Heart left ventricle (tissue), 16 donors: ENCODE results near the gene VCL. TPM values are rescaled to one million over a fixed set of nuclear protein-coding genes. Genes with fewer than 3 reads are reported as not detected.
"Not testable (repeated sequence)": the region's sequence is repeated elsewhere in the genome, so short reads cannot be mapped to it uniquely, and the experiment has no call there.

ENCODE experiments used
- ATAC-seq, 4 donors: fragments of 200-7000 bp; cut with Tn5 transposase; one replicate each; pipeline ENCODE4 v1.9.1; 2020 to 2022; ENCODE audit warnings: moderate library complexity in 4 of 4, mild to moderate bottlenecking in 3 of 4, moderate number of reproducible peaks in 1 of 4
- DNase-seq, 5 donors: peaks; one replicate each; pipeline ENCODE4 v3.0.0-alpha.2; 2020
- H3K27ac ChIP-seq, 12 donors: fragments of 200-600 bp; sonication (generic) in 4 of 12; one replicate each; pipeline versions ENCODE4 v1.5.0 to v1.8.0; 2016 to 2022; ENCODE audit warnings: mild to moderate bottlenecking in 2 of 12
- H3K27me3 ChIP-seq, 9 donors: fragments of 200-600 bp; sonication (generic) in 2 of 9; one replicate each; pipeline versions ENCODE4 v1.5.1 to v1.8.0; 2016 to 2022; ENCODE audit warnings: mild to moderate bottlenecking in 3 of 9
- H3K36me3 ChIP-seq, 9 donors: fragments of 200-600 bp; sonication (generic) in 2 of 9; one replicate each; pipeline versions ENCODE4 v1.5.0 to v1.8.0; 2018 to 2022; ENCODE audit warnings: mild to moderate bottlenecking in 2 of 9
- H3K4me1 ChIP-seq, 12 donors: fragments of 200-600 bp; sonication (generic) in 4 of 12; one replicate each; pipeline versions ENCODE4 v1.5.0 to v1.8.0; 2016 to 2022; ENCODE audit warnings: mild to moderate bottlenecking in 3 of 12
- H3K4me3 ChIP-seq, 12 donors: fragments of 200-600 bp; sonication (generic) in 4 of 12; one replicate each; pipeline versions ENCODE4 v1.5.0 to v1.8.0; 2017 to 2022; ENCODE audit warnings: mild to moderate bottlenecking in 9 of 12, moderate library complexity in 4 of 12
- H3K9me3 ChIP-seq, 12 donors: fragments of 200-600 bp; sonication (generic) in 4 of 12; one replicate each; pipeline versions ENCODE4 v1.5.0 to v1.8.0; 2016 to 2022; ENCODE audit warnings: mild to moderate bottlenecking in 1 of 12
- POLR2A ChIP-seq, 2 donors: fragments of 450-650 bp; IDR thresholded peaks; one replicate each; pipeline ENCODE4 v1.6.1; 2017; ENCODE audit warnings: antibody characterized with exemption in 2 of 2, mild to moderate bottlenecking in 2 of 2, moderate library complexity in 2 of 2
- WGBS, 4 donors: extraction: QIAGEN DNeasy Blood & Tissue Kit in 2 of 4; methylation state at CpG; one replicate each; pipeline versions ENCODE4 v1.1.5 to v1.1.7; 2013 to 2018; 5-methylcytosine and 5-hydroxymethylcytosine counted together
- intact Hi-C, 10 donors: fragments of 100-400 bp; cut with DNase I; formaldehyde crosslinking; loops; one replicate each; pipeline versions ENCODE4 v1.11.1 to v1.14.2; 2022
- polyA plus RNA-seq, 2 donors: library from polyadenylated mRNA; stranded (reverse); fragments of 200-250 nt; gene quantifications; one replicate each; pipeline ENCODE4 v1.2.3, GENCODE V29; 2013
- total RNA-seq, 9 donors: library from RNA; depleted of rRNA in 2 of 9; stranded (reverse); fragments of >200 nt in 2 of 9; fragmentation: NEBNext Ultra II Directional in 3 of 9; extraction: Animal tissue kit (Norgen Biotek cat#: 25700) in 3 of 9; gene quantifications; one replicate each; pipeline versions ENCODE4 v1.1.0 to v1.2.4, GENCODE V29; 2016 to 2023
- TF ChIP-seq, protein P1 (sequence below), 12 donors: fragments of 200-600 bp; sonication (generic) in 4 of 12; IDR thresholded peaks; one replicate each; pipeline versions ENCODE4 v1.5.0 to v1.8.0; 2018 to 2022; ENCODE audit warnings: antibody characterized with exemption in 12 of 12, mild to moderate bottlenecking in 5 of 12
- donor health status: ischemic (EF 13 %, LVEDD 7.1; RV severe dilation, severe dysfunction).
- donor health status: healthy with polysubstance abuse.
- donor health status: DM: no; HTN: yes; CAD: no.
- donor health status: DM: no; HTN: no; CAD: no.
- donor health status: ischemic (EF 25% LVEDD 6.9; RV normal size, moderate dysfunction).
- donor health status: ischemic (EF 25% LVEDD 5.7; RV mildly dilated, moderate dysfunction).
- donor health status: healthy.
- donor health status: DM: yes; HTN: yes; CAD: no.
- donor health status: ischemic (EF 35%, LVEDD 5.7; RV mildly dilated, moderate dysfunction).
- donor health status: nonischemic (EF 11% LVEDD 7.7; RV severe dilation, severe dysfunction).
- donor health status: DM: yes; HTN: yes; CAD: no.
- donor health status: PGD.
- donor health status: ischemic (EF 29% LVEDD 5.4; RV normal size, mild dysfunction).
- donor health status: nonischemic (EF 23%, LVEDD 6.1; RV moderate dilation, normal function).

The VCL gene
- total and polyA plus RNA-seq, 11 donors = 84.5 to 543 (median 273) TPM

DNA sequence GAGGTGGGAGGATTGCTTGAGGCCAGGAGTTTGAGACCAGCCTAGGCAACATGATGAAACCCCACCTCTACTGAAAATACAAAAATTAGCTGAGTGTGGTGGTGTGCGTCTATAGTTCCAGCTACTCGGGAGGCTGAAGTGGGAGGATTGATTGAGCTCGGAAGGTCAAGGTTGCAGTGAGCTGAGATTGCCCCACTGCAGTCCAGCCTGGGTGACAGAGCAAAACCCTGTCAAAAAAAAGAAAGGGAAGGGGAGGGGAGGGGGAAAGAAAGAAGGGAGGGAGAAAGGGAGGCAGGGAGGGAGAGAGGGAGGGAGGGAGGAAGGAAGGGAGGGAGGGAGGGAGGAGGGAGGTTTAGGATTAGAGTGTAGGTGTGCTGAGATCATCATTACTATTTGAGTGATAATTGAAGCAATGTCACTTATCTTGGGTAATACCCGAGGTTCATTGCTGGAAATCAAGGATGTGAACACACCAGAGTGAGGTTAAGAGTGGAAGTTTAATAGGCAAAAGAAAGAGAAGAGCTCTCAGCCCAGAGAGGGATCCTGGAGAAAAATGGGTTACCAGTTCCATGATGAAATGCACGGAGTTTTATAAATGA is 27.6 kb downstream of the VCL start:
- DNase-seq (no peak), ATAC-seq (no peak)
- H3K27me3 ChIP-seq = no peaks in the 10 kb centered on the region
- peak overlapping the region in 2 of 12 donors; percentile 2 to 56 for H3K27ac ChIP-seq
- intact Hi-C loops = no loop called here
- TF ChIP-seq POLR2A (IDR thresholded peaks at IDR 0.05) = no peak
- TF ChIP-seq, protein P1, sequence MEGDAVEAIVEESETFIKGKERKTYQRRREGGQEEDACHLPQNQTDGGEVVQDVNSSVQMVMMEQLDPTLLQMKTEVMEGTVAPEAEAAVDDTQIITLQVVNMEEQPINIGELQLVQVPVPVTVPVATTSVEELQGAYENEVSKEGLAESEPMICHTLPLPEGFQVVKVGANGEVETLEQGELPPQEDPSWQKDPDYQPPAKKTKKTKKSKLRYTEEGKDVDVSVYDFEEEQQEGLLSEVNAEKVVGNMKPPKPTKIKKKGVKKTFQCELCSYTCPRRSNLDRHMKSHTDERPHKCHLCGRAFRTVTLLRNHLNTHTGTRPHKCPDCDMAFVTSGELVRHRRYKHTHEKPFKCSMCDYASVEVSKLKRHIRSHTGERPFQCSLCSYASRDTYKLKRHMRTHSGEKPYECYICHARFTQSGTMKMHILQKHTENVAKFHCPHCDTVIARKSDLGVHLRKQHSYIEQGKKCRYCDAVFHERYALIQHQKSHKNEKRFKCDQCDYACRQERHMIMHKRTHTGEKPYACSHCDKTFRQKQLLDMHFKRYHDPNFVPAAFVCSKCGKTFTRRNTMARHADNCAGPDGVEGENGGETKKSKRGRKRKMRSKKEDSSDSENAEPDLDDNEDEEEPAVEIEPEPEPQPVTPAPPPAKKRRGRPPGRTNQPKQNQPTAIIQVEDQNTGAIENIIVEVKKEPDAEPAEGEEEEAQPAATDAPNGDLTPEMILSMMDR (IDR thresholded peaks at IDR 0.05) = no peak
- H3K36me3 ChIP-seq = peaks cover 0 to 10% (median 3%) of the 10 kb centered on the region in 9 donors
- WGBS, 4 donors = 65 to 68% (median 66%) methylated on average over 5 of the region's 5 CpGs
- peaks cover 6 to 92% (median 58%) of the 10 kb centered on the region in 12 donors for H3K4me1 ChIP-seq
- H3K4me3 ChIP-seq = no peak overlapping the region
- H3K9me3 ChIP-seq = no peaks in the 10 kb centered on the region

DNA sequence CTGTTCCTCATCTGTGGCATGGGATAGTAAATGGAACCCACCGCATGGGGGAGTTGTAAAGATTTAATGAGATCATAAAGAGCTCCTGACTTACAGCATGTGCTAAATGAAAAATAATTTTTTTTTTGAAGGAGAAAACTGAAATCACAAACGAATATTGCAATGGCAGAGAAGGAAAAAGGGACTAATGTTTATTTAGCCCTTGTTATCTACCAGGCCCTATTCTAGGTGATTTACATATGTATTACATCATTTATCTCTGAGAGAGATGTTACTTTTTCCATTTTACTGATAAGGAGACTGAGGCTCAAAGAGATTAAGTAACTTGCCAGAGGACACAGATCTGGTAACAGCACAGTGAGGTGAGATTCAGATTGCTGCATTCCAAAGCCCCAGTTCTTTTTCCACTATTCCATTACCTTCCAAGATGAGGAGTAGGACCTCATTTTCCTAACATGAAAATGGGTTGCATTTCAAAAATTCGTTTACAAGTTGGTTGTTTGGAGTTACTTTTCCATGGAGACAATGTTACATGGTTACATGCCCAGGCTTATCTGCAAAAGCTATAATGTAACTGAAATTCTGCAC is 28.6 kb downstream of the VCL start:
- H3K9me3 ChIP-seq = no peaks in the 10 kb centered on the region
- H3K4me3 ChIP-seq = no peak overlapping the region
- intact Hi-C loops = no loop called here
- WGBS, 4 donors = 31 to 43% (median 39%) methylated on average over 3 of the region's 3 CpGs
- H3K4me1 ChIP-seq = peaks cover 6 to 92% (median 57%) of the 10 kb centered on the region in 12 donors
- TF ChIP-seq, protein P1 (IDR thresholded peaks at IDR 0.05) = no peak
- TF ChIP-seq POLR2A (IDR thresholded peaks at IDR 0.05) = no peak
- no peaks in the 10 kb centered on the region for H3K27me3 ChIP-seq
- peaks cover 0 to 10% (median 3%) of the 10 kb centered on the region in 9 donors for H3K36me3 ChIP-seq
- H3K27ac ChIP-seq = peak overlapping the region in 4 of 12 donors; percentile 2 to 56 (median 30)
- ATAC-seq = peak in 2 of 4 donors; percentile 38 to 40
- DNase-seq = no peak

DNA sequence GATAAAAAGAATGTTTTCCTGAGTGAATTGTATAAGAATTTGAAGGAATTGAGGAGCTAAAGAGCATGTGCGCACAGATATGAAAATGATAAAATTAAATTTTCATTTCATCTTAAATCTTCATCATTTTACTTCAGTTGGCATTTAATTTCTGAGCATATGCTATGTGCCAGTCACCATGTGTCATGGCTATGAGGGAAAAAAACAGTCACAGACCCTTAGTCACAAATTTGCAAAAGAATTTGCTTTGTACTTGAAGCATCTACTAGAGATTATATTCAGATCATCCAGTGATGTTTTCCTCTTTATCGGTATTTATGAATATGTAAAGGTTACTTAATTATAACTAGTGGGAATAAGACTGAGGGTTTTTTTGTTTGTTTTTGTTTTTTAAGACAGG is 29.8 kb downstream of the VCL start:
- no peak for DNase-seq
- Histone ChIP-seq H3K4me1 (peaks cover 6 to 92% (median 56%) of the 10 kb centered on the region in 12 donors), H3K4me3 (no peak overlapping the region), H3K36me3 (peaks cover 0 to 8% (median 3%) of the 10 kb centered on the region in 9 donors), H3K27me3 (no peaks in the 10 kb centered on the region), H3K27ac (no peak overlapping the region), H3K9me3 (no peaks in the 10 kb centered on the region)
- intact Hi-C loops = no loop called here
- 92 to 97% (median 96%) methylated on average over 2 of the region's 2 CpGs for WGBS, 4 donors
- ATAC-seq = no peak
- TF ChIP-seq, protein P1 (IDR thresholded peaks at IDR 0.05) = no peak

DNA sequence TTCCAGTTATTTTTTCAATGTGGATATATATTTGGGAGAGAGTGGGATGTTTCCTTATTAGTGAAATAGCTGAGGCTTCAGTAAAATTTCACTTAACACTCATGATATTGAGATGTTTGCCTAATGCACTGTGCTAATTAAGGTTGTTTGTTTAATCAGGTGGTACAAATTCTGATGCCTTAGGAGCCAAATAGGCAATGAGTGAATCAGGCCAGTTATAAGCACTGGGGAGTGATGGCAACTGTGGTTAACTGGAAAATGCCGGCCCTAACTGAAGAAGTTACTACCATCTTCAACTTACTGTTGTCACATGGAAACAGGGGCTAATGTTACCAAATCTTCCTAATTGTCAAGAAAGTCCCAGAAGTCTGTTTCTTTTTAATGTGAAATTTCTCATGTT is 32.0 kb downstream of the VCL start:
- WGBS, 4 donors = 58 to 91% (median 82%) methylated on average over 1 of the region's 1 CpG
- DNase-seq = no peak
- H3K27me3 ChIP-seq = no peaks in the 10 kb centered on the region
- H3K4me3 ChIP-seq = no peak overlapping the region
- peak overlapping the region in 7 of 12 donors; percentile 4 to 74 (median 30) for H3K27ac ChIP-seq
- H3K36me3 ChIP-seq = peaks cover 0 to 6% (median 0%) of the 10 kb centered on the region in 9 donors
- no peak for TF ChIP-seq POLR2A (IDR thresholded peaks at IDR 0.05)
- ATAC-seq = peak in 1 of 4 donors; percentile 29
- intact Hi-C loops = no loop called here
- H3K9me3 ChIP-seq = no peaks in the 10 kb centered on the region
- H3K4me1 ChIP-seq = peaks cover 6 to 85% (median 46%) of the 10 kb centered on the region in 12 donors

DNA sequence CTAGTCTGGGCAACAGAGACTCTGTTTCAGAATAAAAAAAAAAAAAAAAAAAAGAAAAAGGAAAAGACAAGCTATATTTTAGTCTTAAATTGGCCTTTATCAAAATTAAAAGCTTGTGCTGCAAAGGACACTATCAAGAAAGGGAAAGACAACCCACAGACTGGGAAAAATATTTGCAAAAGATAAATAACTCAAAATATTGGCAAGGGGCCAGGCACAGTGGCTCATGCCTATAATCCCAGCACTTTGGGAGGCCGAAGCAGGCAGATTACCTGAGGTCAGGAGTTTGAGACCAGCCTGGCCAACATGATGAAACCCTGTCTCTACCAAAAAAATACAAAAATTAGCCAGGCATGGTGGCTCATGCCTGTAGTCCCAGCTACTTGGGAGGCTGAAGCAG is 34.3 kb downstream of the VCL start:
- Histone ChIP-seq H3K27ac (peak overlapping the region in 1 of 12 donors; percentile 74), H3K4me1 (peaks cover 6 to 78% (median 39%) of the 10 kb centered on the region in 12 donors), H3K36me3 (peaks cover 0 to 16% (median 5%) of the 10 kb centered on the region in 9 donors)
- H3K4me3 ChIP-seq, H3K27me3 ChIP-seq, H3K9me3 ChIP-seq, DNase-seq, intact Hi-C loops, ATAC-seq: not testable (repeated sequence)
- 48 to 80% (median 59%) methylated on average over 1 of the region's 1 CpG for WGBS, 4 donors
